Activated CD8-positive, alpha-beta memory T cell treated with anti-CD3 and anti-CD28 coated beads, Interleukin-2, amount 50 U/mL, for 24 hours (primary cell): ENCODE measurements around the gene ANO9.
"Not testable (repeated sequence)": the region's sequence is repeated elsewhere in the genome, so short reads cannot be mapped to it uniquely, and the experiment has no call there.

ENCODE experiments used
- DNase-seq: peaks from one replicate; pipeline ENCODE4 v3.0.0-alpha.2; 2020; ENCODE audit errors: extremely low read depth

The ANO9 gene

GRCh38 chr11:403021-403760 is 38.6 kb downstream of the ANO9 start:
- no peak for DNase-seq

GRCh38 chr11:401196-401595 is 40.6 kb downstream of the ANO9 start:
- DNase-seq: not testable (repeated sequence)

DNA sequence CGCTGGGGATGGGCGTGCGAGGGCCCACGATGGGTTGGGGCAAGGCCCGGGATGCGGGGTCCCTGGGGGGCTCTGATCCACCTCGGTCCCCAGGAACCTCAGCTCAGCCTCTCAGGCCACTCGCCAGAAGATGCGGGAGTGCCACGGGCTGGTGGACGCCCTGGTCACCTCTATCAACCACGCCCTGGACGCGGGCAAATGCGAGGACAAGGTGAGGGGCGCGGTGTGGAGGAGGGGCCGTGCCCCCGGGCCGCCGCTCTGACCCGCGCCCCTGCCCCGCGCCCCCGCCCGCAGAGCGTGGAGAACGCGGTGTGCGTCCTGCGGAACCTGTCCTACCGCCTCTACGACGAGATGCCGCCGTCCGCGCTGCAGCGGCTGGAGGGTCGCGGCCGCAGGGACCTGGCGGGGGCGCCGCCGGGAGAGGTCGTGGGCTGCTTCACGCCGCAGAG is 41.5 kb downstream of the ANO9 start:
- DNase-seq: no peak

- DNase-seq: no peak
Observed at GRCh38 chr11:399731-400211, 42.0 kb downstream of the ANO9 start.

GRCh38 chr11:398826-399225 is 43.0 kb downstream of the ANO9 start:
- DNase-seq: no peak

GRCh38 chr11:396948-397548 is 44.8 kb downstream of the ANO9 start:
- no peak for DNase-seq

DNA sequence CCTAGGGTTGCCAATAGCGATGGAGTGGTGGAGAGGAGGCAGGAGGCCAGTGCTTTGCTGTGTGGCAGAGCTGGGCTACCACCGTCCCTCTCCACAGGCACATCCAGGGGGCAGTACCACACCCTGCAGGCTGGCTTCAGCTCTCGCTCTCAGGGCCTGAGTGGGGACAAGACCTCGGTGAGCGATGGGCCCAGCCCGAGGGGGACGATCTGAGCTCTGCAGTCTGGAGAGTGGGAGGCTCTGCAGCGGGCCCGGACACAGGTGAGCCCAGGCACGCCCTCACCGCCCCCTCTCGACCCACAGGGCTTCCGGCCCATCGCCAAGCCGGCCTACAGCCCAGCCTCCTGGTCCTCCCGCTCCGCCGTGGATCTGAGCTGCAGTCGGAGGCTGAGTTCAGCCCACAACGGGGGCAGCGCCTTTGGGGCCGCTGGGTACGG is 45.3 kb downstream of the ANO9 start:
- no peak for DNase-seq

DNA sequence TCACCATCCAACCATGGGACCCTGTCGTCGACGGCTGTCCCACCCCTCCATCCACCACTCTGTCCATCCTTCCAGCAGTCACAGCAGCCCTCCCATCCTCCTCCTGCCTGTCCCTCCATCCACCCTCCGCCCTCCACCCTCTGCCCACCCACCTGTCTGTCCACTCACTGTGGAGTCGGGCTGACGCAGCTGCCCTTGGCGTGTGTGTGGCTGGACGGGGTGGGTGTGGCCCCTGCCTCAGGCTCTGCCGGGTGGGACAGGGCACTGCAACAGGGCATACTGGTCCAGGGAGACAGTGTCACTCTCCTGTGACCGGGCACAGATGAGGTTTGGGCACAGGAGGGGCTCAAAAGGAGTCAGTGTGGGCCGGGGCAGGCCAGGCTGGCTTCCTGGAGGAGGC is 45.9 kb downstream of the ANO9 start:
- no peak for DNase-seq

DNA sequence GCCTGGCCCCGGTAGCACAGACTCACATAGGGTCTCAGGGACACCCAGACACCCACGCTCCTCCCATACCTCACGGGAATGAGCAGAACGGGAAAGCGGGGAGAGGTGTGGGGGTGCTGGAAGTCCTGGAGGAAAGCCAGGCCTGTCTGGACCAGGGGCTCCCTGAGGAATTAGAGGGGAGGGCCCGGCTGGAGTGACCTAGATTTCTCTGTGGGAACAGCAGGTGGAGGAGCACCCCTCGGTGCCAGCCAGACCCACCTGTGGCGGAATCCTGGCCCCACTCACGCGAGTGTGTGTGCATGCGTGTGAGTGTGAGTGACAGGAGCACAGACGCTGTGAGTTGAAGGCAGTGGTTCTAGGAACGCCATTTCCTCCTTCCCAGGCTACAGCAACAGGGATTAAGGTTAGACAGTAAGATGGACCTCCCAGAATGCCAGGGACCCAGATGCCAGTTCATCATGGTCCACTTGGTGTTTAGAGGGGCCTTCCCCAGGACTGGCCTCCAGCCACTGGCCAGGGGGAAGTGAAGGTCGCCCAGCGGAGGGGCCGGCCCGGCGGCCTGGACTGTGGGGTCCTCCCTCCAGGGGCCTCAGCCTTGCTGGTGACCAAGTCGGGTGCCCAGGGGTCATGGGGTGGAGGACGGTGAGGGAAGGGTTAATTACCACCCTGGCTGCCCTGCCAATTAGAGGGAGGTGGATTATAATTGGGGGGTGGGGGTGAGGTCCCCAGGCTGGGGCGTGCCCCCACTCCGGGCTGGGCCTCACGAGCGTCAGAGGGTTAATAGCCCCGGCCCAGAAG is 46.8 kb downstream of the ANO9 start:
- DNase-seq: no peak

DNA sequence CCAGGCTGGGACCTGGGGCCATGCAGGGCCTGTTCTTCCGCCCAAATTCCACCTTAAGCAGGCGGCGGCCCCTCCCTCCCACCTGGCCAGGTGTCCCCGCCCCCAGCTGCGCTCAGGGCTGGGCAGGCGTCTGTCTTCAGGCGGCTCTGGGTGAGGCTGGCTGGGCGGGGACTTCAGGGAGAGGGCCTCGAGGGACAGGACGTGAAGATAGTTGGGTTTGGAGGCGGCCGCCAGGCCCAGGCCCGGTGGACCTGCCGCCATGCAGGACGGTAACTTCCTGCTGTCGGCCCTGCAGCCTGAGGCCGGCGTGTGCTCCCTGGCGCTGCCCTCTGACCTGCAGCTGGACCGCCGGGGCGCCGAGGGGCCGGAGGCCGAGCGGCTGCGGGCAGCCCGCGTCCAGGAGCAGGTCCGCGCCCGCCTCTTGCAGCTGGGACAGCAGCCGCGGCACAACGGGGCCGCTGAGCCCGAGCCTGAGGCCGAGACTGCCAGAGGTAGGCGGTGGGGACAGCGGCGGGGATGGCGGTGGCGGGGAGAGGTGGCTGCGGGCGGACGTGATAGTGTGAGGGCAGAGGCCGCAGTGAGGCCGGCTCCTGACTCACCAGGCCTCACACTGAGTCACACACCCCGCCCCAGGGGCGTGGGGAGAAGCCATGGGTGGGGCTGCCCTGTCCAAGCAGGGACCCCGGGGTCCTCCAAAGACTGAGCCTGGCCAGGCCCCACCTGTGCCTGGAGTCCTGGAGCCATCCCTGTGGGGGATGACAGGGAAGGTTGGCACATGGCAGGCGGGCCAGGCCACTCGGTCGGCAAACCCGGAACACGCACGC is 47.6 kb downstream of the ANO9 start, which contains the start of gene PKP3:
Gene PKP3, plus strand, starts transcription at position 176 of the 824 bp plus-strand sequence. Its CDS starts 84 bp downstream, at position 260.
- no peak for DNase-seq

DNA sequence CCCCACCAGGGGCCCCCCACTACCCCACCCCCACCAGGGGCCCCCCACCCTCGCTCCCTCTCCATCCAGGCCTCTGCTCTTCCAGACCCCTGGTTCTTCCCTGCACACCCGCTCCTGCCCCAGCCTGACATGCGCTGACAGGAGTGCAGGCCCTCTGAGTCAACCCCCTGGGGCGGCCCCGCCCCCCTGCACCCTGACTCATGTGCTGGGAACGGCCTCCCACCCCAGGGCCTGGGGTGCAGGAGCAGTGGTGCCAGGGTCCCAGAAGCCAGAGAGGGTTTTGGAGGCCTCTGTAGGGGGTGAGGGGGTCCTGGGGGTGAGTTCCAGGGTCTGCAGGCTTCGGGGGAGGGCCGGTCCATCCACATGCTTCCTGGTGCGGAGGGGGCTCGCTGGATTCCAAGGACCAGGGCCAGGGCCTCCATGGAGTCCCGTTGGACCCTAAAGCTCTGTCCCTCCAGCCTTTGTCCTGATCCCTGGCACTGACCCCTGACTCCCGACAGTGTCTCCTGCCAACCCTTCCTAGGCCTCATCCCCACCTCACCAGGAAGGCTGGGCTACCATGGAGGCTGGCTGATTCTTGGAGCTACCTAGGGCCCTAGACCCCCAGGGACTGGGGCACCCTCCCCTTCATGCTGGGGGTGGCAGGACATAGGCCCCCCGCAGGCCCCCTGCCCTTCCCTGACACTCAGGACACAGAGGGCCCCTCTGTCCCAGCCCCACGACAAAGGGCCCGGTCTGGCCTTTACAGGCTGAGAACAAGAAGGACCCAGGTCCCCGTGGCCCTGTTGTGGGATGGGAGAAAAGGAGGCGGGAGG is 48.4 kb downstream of the ANO9 start:
- DNase-seq: no peak

GRCh38 chr11:392102-392777 is 49.6 kb downstream of the ANO9 start:
- no peak for DNase-seq

DNA sequence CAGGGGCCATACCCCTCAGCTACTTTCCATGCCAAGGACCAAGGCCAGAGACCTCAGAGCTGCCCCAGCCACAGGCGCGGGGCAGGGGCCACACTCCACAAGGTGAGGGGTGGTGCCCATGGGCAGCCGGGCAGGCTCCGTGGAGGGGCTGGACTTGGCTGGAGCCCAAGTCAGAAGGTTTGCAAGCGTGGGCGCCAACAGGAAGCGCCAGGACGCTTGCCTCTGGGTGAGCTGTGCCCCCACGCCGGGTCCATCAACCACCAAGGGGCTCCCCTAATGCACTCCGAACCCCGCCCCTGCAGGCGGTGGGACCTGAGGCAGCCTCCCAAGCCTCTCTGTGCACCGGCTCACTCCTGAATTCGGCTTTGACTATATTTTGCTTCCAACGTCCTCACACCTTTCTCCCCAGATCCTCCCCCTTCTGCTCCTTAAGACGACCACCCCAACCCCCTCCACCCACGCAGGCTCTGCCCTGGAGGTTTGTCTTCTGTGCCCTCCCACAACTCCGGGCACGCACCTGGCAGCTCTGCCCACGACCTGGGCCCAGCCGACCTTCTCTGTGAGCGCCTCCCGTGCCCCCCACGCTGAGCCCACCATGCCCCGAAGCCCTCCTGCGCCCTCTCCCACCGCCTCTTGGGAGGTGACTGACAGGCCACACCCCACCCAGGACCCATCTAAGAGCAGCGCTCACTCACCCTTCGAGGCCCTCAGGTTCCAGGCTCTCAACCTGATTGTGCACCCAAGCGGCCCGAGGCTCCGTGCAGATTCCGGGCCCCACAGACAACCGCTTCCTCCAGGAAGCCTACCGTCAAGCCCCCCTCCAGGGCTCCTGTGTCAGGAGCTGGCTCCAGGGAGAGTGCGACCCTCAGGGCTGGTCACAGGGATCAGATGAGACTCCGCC is 50.4 kb downstream of the ANO9 start:
- DNase-seq: no peak

GRCh38 chr11:390175-390574 is 51.6 kb downstream of the ANO9 start:
- DNase-seq: no peak

DNA sequence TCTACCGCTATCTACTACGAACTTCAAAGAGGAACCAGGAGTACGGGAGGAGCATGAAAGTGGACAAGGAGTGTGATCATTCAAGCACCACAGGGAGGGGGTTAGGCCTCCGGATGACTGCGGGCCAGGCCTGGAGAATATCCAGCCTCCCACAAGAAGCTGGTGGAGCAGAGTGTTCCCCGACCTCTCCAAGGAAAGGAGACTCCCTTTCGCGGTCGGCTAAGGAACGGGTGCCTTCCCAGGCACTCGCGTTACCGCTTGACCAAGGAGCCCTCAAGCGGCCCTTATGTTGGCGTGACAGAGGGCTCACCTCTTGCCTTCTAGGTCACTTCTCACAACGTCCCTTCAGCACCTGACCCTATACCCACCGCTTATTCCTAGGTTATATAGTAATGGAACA is 52.4 kb downstream of the ANO9 start:
- not testable (repeated sequence) for DNase-seq

DNA sequence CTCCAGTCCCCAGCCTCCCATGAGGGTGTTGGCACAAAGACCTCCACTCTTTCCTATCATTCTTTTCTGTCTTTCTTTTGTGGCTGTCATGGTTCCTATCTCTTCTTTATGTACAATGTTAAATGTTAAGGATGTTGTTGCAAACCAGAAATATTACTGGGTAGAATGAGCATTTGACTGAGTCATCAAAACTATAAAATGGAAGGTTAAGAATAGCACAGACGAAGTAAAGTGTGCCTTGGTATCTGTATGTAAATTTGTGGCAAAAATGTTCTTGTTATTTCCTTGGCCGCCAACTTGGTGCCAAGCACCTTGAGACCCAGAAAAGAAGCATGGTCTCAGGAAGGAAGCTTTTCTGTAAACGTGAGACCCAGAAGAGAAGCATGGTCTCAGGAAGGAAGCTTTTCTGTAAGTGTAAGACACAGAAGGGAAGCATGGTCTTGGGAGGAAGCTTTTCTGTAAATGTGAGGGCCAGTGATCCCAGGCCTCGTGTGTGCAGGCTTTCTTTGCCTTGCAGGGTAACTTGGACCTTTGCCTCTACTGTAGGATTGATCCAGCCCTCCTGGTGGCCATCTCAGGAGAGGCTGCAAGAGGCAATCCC is 54.5 kb downstream of the ANO9 start:
- no peak for DNase-seq

GRCh38 chr11:386483-386882 is 55.3 kb downstream of the ANO9 start:
- no peak for DNase-seq

DNA sequence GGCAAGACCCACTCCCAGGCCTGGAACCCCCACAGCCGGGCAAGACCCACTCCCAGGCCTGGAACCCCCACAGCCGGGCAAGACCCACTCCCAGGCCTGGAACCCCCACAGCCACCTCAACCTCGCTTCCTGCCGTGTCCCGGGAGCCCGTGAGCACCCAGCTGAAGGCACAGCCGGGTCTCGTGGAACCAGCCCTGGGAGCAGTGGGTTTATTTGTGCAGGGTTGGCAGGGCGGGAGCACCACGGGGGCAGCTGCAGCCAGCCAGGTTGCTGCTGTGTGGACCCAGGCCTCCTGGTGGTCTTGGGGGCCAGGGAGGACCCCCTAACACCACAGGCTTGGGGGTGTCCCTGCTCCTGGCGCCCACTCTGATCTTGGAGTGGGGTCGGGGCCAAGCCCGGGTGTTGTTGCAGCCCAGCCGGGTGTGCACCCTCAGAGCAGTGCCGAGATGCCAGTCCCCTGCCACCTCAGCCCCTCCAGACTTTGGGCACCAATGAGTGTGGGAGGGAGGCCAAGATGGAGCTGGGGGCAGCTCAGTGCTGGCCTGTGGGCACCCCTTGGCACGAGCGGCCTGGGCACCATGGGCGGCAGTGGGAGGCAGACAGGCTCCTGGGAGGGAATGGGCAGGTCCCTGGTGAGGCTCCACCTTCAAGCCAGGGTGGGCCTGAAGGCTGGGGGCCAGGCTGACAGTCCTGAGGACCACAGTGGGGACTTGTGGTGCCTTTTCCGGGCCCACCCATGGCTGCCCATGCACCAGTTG is 56.0 kb downstream of the ANO9 start:
- no peak for DNase-seq
